NCI-H460 (cell line): ENCODE data around the gene SOBP. TPM values are rescaled to one million over a fixed set of nuclear protein-coding genes. Genes with fewer than 3 reads are reported as not detected.

Experiments used
- DNase-seq: peaks from one replicate; pipeline ENCODE4 v3.0.0-alpha.2; 2016; ENCODE audit warnings: low read depth; ENCODE audit errors: extremely low read depth
- total RNA-seq: library from RNA; depleted of rRNA; stranded (reverse); fragments of >200 nt; shearing (Covaris generic); gene quantifications from 2 replicates; pipeline ENCODE4 v1.2.3, GENCODE V29; 2014

Gene SOBP
- total RNA-seq, 1 experiment from 2014 or later, result 0.59 TPM

DNA sequence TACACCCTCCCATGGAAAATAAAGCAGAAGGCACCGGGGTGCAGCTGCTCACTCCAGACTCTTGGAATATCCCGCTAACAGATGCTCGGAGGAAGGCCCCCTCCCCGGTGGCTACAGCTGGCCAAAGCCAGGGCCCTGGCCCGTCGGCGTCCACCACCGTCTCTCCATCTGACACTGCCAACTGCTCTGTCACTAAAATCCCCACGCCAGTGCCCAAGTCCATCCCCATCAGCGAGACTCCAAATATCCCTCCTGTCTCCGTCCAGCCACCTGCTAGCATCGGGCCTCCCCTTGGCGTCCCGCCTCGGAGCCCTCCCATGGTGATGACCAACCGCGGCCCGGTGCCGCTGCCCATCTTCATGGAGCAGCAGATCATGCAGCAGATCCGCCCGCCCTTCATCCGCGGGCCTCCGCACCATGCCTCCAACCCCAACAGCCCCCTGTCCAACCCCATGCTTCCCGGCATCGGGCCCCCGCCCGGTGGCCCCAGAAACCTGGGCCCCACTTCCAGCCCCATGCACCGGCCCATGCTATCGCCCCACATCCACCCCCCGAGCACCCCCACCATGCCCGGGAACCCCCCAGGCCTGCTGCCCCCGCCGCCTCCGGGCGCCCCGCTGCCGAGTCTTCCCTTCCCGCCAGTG, 143.9 kb downstream of the SOBP start:
- DNase-seq, result no peak

DNA sequence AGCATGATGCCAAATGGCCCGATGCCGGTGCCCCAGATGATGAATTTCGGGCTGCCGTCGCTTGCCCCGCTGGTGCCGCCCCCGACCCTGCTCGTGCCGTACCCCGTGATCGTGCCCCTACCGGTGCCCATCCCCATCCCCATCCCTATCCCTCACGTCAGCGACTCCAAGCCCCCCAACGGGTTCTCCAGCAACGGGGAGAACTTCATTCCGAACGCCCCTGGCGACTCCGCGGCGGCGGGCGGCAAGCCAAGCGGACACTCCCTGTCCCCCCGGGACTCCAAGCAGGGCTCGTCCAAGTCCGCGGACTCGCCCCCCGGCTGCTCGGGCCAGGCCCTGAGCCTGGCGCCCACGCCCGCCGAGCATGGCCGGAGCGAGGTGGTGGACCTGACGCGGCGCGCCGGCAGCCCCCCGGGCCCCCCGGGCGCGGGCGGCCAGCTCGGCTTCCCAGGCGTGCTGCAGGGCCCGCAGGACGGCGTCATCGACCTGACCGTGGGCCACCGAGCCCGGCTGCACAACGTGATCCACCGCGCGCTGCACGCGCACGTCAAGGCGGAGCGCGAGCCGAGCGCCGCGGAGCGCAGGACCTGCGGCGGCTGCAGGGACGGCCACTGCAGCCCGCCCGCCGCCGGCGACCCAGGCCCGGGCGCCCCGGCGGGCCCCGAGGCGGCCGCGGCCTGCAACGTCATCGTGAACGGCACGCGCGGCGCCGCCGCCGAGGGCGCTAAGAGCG, 144.6 kb downstream of the SOBP start:
- DNase-seq, result no peak

DNA sequence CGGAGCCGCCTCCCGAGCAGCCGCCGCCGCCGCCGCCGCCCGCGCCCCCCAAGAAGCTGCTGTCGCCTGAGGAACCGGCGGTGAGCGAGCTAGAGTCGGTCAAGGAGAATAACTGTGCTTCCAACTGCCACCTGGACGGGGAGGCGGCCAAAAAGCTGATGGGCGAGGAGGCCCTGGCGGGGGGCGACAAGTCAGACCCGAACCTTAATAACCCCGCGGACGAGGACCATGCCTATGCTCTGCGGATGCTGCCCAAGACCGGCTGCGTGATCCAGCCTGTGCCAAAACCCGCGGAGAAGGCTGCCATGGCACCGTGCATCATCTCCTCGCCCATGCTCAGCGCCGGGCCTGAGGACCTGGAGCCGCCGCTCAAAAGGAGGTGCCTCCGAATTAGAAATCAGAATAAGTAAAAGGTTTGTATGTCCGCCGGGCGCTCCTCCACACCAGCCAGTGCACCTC, 145.2 kb downstream of the SOBP start:
- DNase-seq, result no peak

DNA sequence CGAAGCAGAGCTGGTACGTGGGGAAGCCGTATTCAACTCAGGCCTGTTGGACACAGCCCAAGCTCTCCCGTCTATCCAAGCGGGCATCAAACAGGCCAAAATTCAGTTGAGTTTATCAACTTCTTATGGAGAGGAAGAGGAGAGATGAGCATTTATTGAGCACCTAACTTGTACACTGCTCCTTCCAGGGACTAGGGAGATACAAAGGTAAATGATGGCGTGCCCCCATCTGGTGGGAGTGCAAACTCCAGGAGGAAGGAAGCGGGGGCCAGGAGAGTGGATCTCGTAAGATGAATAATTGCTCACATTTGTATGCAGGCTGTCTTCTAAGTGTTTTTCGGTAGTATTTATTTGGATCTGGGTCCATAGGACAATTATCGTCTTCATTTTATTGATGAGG, 146.6 kb downstream of the SOBP start:
- no peak for DNase-seq

DNA sequence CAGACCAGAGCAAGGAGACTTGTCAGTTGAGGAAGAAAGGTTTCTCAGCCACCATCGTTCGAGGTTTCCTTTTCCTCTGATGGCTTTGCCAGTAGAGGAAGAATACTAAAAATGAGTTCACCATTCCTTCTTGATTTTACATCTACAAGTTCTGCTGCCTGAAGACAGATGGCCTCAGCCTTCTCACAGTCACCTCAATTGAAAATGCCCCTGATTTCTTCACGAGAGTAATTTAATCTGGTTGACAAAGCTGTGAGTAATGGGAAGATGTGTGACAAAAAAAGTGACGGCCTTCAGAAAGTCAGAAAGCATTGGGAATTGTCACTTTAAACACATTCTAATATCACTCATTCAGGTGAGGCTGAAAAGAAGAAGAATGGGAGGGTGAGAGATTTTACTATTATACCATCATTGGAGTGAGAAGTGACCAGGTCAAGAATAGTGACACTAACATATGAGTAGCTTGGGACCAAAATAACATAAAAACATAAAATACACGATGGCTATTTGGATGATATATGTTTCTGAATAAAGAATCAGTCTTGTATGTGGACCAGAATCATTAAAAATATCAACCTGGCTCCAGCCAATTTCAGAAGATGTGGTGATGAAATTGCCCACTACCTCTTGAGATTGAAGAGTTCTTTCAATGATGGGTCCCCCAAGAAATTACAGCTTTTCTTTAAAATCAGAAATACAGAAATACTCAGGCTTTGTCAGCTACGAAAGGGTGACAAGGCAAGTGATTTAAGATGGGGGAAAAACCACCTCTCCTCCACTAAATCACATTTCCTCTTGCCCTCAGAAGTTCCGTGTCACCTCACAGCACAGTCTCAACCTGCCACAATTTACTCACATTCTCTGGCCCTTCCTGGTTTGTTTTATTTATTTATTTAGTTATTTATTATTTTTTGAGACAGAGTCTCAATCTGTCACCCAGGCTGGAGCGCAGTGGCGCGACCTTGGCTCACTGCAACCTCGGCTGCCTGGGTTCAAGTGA, 147.7 kb downstream of the SOBP start:
- DNase-seq, result no peak

DNA sequence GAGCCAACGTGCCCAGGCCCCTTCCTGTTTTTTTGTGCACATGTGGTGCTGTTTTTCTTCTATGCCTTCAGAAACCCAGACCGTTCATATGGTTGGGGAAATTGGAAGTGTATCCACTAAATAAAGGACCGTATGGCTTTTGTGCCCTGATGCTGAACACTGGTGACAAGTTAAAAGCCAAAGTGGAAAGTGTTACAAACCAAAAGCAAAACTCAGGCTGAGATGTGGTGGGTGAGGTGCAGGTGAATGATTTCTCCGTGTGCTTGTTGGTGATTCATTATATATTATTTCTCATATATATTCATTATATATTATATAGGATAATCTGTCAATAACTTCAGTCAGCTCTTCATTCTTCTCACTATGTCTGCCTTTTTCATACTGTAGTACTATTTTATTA, 148.6 kb downstream of the SOBP start:
- DNase-seq, result no peak

DNA sequence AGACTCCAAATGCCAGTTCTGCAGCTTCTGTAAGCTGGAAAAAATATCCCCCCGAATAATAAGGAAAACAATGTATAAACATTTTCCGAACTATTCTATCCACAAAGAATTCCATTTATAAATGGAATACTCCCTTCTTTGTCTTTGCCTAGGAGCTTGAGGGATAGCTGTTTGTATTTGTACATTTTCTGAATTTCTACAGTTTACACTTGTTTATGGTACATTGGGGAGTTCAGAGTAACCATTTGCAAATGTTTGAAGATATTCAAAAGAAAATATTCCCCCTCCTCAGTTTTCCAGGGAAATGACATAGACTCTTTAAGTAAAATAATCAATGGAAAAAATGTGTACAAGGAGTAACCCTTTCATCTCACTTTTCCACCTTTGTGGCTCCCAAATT, 149.6 kb downstream of the SOBP start:
- DNase-seq, result no peak

DNA sequence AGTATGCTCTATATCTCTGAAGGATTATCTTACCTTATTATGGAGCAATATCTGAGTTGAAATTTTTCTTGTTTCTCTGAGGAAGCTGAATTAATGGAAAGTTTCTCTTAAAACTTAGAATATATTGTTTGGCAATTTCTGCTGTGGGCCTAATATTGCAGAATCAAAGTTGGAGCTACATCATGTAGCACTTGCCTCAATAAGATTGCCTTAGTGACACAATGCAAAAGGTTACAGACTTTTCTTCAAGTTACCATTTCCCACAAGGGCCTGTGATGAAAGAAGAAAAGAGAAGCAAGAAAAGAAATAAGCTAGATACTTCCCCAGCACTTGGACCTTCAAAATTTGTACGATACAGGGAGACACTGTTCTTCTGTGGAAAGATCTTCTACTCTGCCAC, 151.2 kb downstream of the SOBP start:
- no peak for DNase-seq

DNA sequence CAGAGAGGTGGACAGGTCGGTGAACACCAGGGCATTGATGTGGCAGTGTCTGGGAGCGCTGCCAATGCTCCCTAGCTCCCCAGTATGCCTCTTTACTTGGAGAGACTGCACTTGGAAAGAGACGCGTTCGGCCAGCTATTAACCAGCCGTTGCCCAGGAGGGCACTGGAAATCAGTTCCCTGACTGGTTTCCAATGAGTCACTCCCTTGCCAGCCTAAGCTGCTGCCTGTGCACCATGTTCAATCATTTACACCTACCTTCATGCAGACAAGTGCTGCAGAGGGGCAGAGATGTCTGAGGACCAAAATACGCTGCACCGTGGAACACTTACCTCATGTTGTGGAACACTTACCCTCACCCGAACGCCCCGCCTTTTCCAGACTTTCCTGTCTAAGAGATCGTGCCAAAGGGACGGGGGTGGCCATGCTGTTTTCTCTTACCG, 151.6 kb downstream of the SOBP start:
- DNase-seq, result no peak

DNA sequence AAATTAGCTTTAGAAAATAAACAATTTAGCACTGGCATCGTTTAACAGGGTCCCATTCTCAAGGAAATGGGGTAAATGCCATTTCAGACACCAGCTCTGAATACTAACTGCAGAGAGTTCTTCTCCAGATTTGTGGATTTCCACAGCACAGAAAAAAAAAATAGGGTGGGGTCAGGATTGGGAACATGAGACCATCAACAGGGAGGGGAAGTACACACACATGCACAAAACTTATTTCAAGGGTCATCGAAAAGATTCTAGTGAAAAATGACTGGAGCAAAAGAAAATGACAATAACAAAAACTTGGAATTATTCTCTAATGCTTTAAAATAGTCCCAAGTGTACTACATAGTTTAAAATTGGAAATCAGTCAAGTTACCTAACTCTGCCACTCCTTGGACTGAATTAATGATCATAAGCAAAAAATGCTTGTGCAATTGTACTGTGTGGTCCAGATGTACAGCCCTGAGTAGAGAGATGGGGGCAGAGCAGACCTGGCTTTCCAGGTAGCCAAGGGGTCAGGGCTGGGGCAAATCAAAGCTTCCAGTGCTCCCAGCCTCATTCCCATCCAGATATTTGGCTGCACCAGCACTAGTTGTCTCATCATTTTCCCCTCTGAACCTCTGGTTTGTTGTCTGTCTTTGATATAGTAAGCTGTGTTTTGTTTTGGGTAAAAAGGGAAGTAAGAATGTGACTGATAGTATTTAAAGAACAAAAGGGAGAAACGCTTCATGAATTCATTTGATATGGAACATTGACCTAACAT, 152.4 kb downstream of the SOBP start:
- no peak for DNase-seq

DNA sequence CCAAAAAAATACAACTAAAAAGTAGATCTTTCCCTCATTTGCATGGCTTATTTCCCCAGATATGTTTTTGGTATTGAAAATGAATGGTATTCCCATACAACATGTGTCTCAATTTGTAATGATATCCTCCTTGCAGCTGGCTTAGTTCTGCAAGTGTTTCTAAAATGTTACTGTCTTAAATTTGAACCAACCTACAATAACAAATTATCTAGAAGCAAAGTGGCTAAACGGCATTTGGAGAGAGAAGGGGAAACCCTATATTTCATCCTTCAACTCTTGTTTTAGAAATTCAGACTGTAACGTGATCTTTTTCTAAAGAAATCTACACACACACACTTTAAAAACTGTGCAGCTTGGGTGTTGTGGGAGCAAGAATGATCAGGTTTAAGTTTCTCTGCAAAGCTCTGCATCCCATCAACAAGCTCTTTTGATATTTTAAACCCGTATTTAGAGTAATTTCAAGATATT, 153.0 kb downstream of the SOBP start:
- DNase-seq, result no peak

DNA sequence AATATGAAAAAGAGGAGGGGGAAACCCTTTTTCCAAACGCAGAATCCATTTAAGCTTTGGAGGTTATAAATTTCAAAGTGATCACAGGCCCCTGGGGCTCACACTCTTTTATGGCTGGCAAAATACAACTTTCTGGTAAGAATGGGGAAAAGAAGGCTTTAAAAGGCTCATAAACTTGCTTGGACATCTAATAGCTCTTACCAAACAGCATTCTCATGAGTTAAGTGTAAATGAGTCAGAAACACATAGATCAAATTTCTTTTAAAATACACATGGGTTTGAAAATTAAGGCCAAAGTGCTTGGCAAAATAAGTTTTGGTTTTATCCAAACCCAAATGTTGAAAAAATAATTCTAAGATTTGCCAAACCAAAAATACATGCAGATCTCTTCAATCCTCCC, 154.6 kb downstream of the SOBP start:
- DNase-seq, result no peak

DNA sequence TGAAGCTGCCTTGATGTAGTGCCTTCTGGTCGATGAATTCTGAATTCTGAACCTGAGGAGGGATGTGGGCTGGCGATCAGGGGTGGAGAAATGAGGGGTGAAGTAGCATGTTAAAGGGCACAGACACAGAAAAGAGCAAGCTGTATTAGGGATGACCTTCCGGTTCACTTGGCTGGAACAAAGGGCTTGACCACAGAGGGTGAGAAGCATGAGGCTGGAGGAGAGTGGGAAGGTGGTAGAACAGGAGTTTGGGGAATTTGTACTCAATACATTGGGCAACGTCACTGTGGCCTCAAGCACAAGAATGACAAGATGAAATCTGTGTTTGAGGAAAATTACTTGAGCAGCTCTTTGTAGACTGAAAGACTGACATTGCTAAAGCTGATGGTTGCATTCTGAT, 155.8 kb downstream of the SOBP start:
- no peak for DNase-seq

DNA sequence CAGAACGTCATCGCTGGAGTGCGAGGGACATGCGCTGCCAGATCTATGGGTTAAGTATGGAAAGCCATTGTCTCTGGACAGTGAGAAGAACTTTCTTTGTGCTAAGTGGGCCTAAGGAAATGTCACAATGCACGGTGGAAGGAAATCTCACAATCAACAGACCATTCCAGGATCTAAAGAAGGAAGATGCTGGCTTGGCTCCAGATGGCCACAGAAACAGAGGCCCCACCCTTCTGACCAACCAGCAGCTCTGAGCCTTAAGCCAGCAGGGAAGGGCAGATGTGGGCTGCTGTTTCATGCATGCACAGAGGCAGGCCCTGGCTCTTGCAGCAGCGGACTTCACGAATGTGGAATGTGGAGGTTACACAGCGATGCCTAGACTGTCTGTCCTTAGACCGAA, 156.3 kb downstream of the SOBP start:
- no peak for DNase-seq

DNA sequence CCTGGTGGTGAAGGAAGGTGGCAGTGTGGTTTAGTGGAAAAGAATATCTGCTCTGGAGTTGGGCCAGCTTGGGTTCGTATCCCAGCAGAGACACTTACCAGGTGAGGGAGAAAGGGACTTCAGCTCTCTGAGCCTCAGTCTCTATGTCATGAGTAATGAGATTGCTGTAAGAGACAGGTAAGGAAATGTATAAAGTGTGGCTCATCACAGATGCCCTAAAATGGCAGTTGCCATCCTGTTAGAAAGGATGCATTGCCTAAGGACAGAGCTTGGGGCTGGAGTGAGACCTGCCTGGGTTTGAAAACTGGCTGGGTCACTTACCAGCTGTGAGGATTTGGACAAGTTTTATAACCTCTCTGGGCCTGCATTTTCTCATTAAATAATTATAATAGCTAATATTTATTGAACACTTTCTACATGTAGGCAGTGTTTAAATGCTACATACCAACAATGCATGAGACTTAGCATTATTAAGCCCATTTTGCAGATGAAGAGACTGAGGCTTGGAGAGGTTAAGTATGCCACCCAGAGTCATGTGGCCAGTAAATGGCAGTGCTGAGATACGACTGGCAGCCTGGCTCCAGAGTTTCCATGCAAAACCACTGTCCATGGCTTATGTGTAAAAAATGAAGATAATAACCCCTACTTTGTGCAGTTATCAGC, 157.0 kb downstream of the SOBP start:
- DNase-seq, result no peak

DNA sequence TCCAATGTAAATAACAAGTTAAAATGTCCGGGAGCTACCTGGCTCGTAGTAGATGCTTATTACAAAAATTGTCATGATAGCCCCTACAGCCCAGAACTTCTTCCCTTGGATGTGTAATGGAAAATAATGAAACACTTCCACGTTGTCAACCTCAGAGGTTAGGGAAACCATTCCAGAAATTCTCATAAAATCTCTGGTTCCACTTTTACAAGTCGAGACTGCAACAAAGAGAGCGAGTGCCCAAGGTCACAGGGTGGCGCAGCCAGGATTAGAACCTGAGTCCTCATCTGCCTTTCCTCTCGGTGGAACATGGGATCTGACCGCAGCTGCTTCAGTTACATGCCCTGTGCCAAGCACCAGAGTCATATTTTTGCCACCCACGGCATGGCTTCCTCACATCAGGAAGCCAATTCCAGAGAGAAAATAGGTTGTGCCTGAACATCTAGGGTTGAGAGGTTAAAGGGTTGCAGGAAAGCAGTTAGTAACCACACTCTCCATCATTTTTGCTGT, 157.6 kb downstream of the SOBP start:
- no peak for DNase-seq

DNA sequence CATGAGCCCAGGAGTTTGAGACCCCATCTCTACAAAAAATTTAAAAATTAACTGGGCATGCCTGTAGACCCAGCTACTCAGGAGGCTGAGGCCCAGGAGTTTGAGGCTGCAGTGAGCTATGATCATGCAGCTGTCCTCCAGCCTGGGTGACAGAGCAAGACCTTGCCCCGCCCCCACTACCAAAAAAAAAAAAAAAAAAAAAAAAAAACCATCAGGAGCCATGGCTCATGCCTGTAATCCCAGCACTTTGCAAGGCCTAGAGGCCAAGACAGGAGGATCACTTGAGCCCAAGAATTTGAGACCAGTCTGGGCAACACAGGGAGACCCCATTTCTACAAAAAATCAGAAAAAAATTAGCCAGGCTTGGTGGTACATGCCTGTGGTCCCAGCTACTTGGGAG, 159.1 kb downstream of the SOBP start:
- DNase-seq, result no peak

DNA sequence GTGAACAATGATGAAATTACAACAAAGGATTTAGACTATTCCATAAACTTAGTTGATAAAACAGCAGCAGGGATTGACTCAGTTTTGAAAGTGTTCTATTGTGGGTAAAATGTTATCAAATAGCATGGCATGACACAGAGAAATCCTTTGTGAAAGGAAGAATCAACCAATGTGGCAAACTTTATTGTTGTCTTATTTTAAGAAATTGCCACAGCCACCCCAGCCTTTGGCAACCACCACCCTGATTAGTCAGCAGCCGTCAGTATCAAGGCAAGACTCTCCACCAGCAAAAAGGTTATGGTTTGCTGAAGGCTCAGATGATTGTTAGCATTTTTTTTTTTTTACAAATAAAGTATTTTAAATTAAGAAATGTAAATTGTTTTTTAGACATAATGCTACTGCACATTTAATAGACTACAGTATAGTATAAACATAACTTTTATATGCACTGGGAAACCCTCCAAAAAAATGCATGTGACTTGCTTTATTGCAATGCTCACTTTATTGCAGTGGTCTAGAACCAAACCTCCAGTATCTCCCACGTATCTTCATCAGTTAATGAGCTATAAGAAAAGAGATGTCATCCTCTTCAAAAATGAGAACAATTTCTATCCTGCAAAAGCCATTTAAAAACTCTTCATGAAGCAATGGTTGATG, 162.7 kb downstream of the SOBP start:
- no peak for DNase-seq

DNA sequence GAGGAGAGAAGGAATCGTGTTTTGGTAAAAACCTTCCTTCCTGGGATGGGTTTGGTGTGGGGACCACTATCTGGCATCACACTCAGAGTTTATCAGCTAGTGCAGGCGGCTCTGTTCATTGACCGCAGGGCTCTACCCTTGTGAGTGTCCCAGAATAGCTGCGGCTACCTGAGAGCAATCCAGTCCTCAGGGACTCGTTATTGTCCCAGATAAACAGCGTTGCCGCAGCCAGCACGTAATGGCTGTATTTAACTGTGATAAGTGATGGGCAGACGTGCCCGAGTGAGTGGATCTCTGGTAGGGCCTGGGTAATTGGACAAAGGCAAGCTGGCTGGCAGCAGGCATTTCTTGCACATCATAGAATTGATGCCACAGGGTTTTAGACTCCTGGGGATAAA, 163.3 kb downstream of the SOBP start:
- no peak for DNase-seq
